HFFc6 (cell line): ENCODE results near the gene DNM2. TPM values are rescaled to one million over a fixed set of nuclear protein-coding genes. Genes with fewer than 3 reads are reported as not detected.

Source experiments
- DNase-seq: peaks from one replicate; pipeline ENCODE4 v3.0.0-alpha.2; 2018
- H3K27ac Mint-ChIP-seq: 2 replicates; pipeline ENCODE4 v1.8.0; 2020; ENCODE audit warnings: mild to moderate bottlenecking, mixed read lengths
- H3K27me3 Mint-ChIP-seq: 2 replicates; pipeline ENCODE4 v1.8.0; 2021; ENCODE audit warnings: mild to moderate bottlenecking, moderate library complexity, mixed read lengths; ENCODE audit not compliant: insufficient read depth
- H3K36me3 Mint-ChIP-seq: 2 replicates; pipeline ENCODE4 v1.8.0; 2021; ENCODE audit warnings: low read depth, mixed read lengths
- H3K4me1 Mint-ChIP-seq: 2 replicates; pipeline ENCODE4 v1.8.0; 2020; ENCODE audit warnings: low read depth, mixed read lengths
- H3K4me3 Mint-ChIP-seq: 2 replicates; pipeline ENCODE4 v1.8.0; 2020; ENCODE audit warnings: mild to moderate bottlenecking, moderate library complexity, mixed read lengths
- H3K9me3 Mint-ChIP-seq: 2 replicates; pipeline ENCODE4 v1.8.0; 2020; ENCODE audit warnings: mild to moderate bottlenecking, mixed read lengths
- CTCF ChIP-seq: fragments of 200-600 bp; sonication (generic); IDR thresholded peaks from 2 replicates; pipeline ENCODE4 v1.5.0; 2021; ENCODE audit warnings: antibody characterized with exemption, mild to moderate bottlenecking
- total RNA-seq, 6 experiments: library from RNA; stranded (reverse); fragmentation: NEBNext Ultra II Directional; extraction: Animal tissue kit (Norgen Biotek cat#: 25700); gene quantifications; 2 replicates in 1 of 6; 3 replicates in 5 of 6; pipeline ENCODE4 v1.2.3, GENCODE V29; 2021

DNM2 gene
- total RNA-seq, 6 experiments from 2014 or later, result 91.5 to 122 (median 99.5) TPM

GRCh38 chr19:10727685-10728201 lies 9.9 kb downstream of the DNM2 start:
- H3K9me3 Mint-ChIP-seq, result no peaks in the 10 kb centered on the region
- no peak overlapping the region; the same call in 1 of the 2 replicates for H3K27ac Mint-ChIP-seq
- no peak for DNase-seq
- peaks cover 24% of the 10 kb centered on the region for H3K4me1 Mint-ChIP-seq
- H3K27me3 Mint-ChIP-seq, result no peaks in the 10 kb centered on the region
- no peak overlapping the region for H3K4me3 Mint-ChIP-seq
- peaks cover 19% of the 10 kb centered on the region for H3K36me3 Mint-ChIP-seq
- no peak for TF ChIP-seq CTCF

GRCh38 chr19:10729411-10729810 lies 11.5 kb downstream of the DNM2 start:
- H3K4me1 Mint-ChIP-seq, result peaks cover 15% of the 10 kb centered on the region
- no peak for TF ChIP-seq CTCF
- H3K27me3 Mint-ChIP-seq, result no peaks in the 10 kb centered on the region
- no peak overlapping the region for H3K27ac Mint-ChIP-seq
- no peak for DNase-seq
- peaks cover 19% of the 10 kb centered on the region for H3K36me3 Mint-ChIP-seq
- H3K9me3 Mint-ChIP-seq, result no peaks in the 10 kb centered on the region
- no peak overlapping the region for H3K4me3 Mint-ChIP-seq

- Mint-ChIP-seq H3K27ac (no peak overlapping the region), H3K4me1 (peaks cover 7% of the 10 kb centered on the region; the same call in 1 of the 2 replicates), H3K4me3 (no peak overlapping the region), H3K9me3 (no peaks in the 10 kb centered on the region), H3K36me3 (peaks cover 16% of the 10 kb centered on the region), H3K27me3 (no peaks in the 10 kb centered on the region)
- TF ChIP-seq CTCF, result no peak
- no peak for DNase-seq
Observed at GRCh38 chr19:10730932-10731331, 13.1 kb downstream of the DNM2 start.

GRCh38 chr19:10735741-10736140 lies 17.9 kb downstream of the DNM2 start:
- Mint-ChIP-seq H3K4me3 (no peak overlapping the region), H3K4me1 (no peaks in the 10 kb centered on the region), H3K9me3 (peaks cover 12% of the 10 kb centered on the region; the same call in 1 of the 2 replicates), H3K36me3 (peaks cover 19% of the 10 kb centered on the region), H3K27me3 (no peaks in the 10 kb centered on the region), H3K27ac (no peak overlapping the region)
- no peak for DNase-seq
- TF ChIP-seq CTCF, result no peak

GRCh38 chr19:10736189-10736588 lies 18.3 kb downstream of the DNM2 start:
- Mint-ChIP-seq H3K27me3 (no peaks in the 10 kb centered on the region; the same call in 1 of the 2 replicates), H3K4me1 (no peaks in the 10 kb centered on the region), H3K4me3 (no peak overlapping the region), H3K9me3 (peaks cover 13% of the 10 kb centered on the region; the same call in 1 of the 2 replicates), H3K36me3 (peaks cover 22% of the 10 kb centered on the region), H3K27ac (no peak overlapping the region)
- no peak for TF ChIP-seq CTCF
- DNase-seq, result no peak
